Astrocyte of the cerebellum (primary cell): ENCODE data around the gene FOXP1.

ENCODE experiments used
- DNase-seq: peaks from one replicate; pipeline ENCODE4 v3.0.0-alpha.2; 2011; ENCODE audit warnings: low read depth
- H3K4me3 ChIP-seq: 2 replicates; pipeline ENCODE4 v1.5.1; 2011; ENCODE audit warnings: mild to moderate bottlenecking, low read depth, low read length, moderate library complexity
- CTCF ChIP-seq: IDR thresholded peaks from 2 replicates; pipeline ENCODE4 v1.5.1; 2012; ENCODE audit warnings: low read length, low read depth, moderate library complexity, mild to moderate bottlenecking; ENCODE audit errors: missing control alignments
- in situ Hi-C: cut with HindIII; loops from 2 replicates; pipeline ENCODE4 v1.10.0; 2017; ENCODE audit warnings: low sequenced_read_pairs

Gene FOXP1

GRCh38 chr3:71146673-71147072, 436.9 kb downstream of the FOXP1 start:
- in situ Hi-C loops, result no loop called here

GRCh38 chr3:71145954-71146353, 437.6 kb downstream of the FOXP1 start:
- no peak overlapping the region for H3K4me3 ChIP-seq
- no peak for DNase-seq
- in situ Hi-C loops, result no loop called here
- no peak for TF ChIP-seq CTCF

More at GRCh38 chr3:71146673-71147072, 436.9 kb downstream of the FOXP1 start:
- H3K4me3 ChIP-seq, result no peak overlapping the region
- DNase-seq, result no peak
- TF ChIP-seq CTCF, result no peak

- DNase-seq, result no peak
- in situ Hi-C loops, result no loop called here
- H3K4me3 ChIP-seq, result no peak overlapping the region
- TF ChIP-seq CTCF, result no peak
Measured at GRCh38 chr3:71144525-71145253, 438.8 kb downstream of the FOXP1 start.

GRCh38 chr3:71143493-71143892, 440.0 kb downstream of the FOXP1 start:
- TF ChIP-seq CTCF, result no peak
- in situ Hi-C loops, result no loop called here
- H3K4me3 ChIP-seq, result no peak overlapping the region
- DNase-seq, result no peak

GRCh38 chr3:71142441-71143161, 440.9 kb downstream of the FOXP1 start:
- H3K4me3 ChIP-seq, result no peak overlapping the region
- no peak for TF ChIP-seq CTCF
- in situ Hi-C loops, result no loop called here
- no peak for DNase-seq

GRCh38 chr3:71140477-71140876, 443.1 kb downstream of the FOXP1 start:
- H3K4me3 ChIP-seq, result no peak overlapping the region
- DNase-seq, result no peak
- no peak for TF ChIP-seq CTCF
- in situ Hi-C loops, result no loop called here
